Colonic mucosa (tissue), 4 donors: ENCODE measurements around the gene OSBPL2. TPM values are rescaled to one million over a fixed set of nuclear protein-coding genes. Genes with fewer than 3 reads are reported as not detected.

Experiments
- DNase-seq: peaks from one replicate; pipeline ENCODE4 v3.0.0-alpha.2; 2020
- H3K27ac ChIP-seq: fragments of 200-600 bp; one replicate; pipeline ENCODE4 v1.8.0; 2021
- H3K27me3 ChIP-seq: fragments of 200-600 bp; one replicate; pipeline ENCODE4 v1.8.0; 2021
- H3K36me3 ChIP-seq: fragments of 200-600 bp; one replicate; pipeline ENCODE4 v1.8.0; 2021
- H3K4me1 ChIP-seq: fragments of 200-600 bp; one replicate; pipeline ENCODE4 v1.8.0; 2021; ENCODE audit warnings: mild to moderate bottlenecking
- H3K4me3 ChIP-seq: fragments of 200-600 bp; one replicate; pipeline ENCODE4 v1.8.0; 2021
- H3K9ac ChIP-seq, 2 donors: one replicate each; pipeline ENCODE4 v1.7.0; 2013; ENCODE audit warnings: control low read depth in 2 of 2, low read depth in 2 of 2, low read length in 2 of 2
- H3K9me3 ChIP-seq: fragments of 200-600 bp; one replicate; pipeline ENCODE4 v1.8.0; 2021
- CTCF ChIP-seq: fragments of 200-600 bp; IDR thresholded peaks from one replicate; pipeline ENCODE4 v1.8.0; 2022; ENCODE audit warnings: antibody characterized with exemption, mild to moderate bottlenecking
- intact Hi-C: fragments of 100-400 bp; cut with DNase I; formaldehyde crosslinking; loops from one replicate; pipeline ENCODE4 v1.14.1; 2022
- total RNA-seq, 2 donors: library from RNA; stranded (reverse); fragmentation: NEBNext Ultra II Directional in 1 of 2; extraction: Animal tissue kit (Norgen Biotek cat#: 25700) in 1 of 2; gene quantifications; one replicate each; pipeline ENCODE4 v1.2.1, GENCODE V29; 2021
- donor health status: healthy.
- donor health status: DM: no; HTN: no; CAD: no.
- donor health status: DM: no; HTN: no; CAD: no.

OSBPL2 gene
- total RNA-seq, 2 donors from 2014 or later: 77.3 to 102 TPM

- no peak for TF ChIP-seq CTCF
- H3K36me3 ChIP-seq: no peaks in the 10 kb centered on the region
Measured at GRCh38 chr20:62296724-62297448, 58.6 kb downstream of the OSBPL2 start.

GRCh38 chr20:62297449-62298227 lies 59.3 kb downstream of the OSBPL2 start:
- TF ChIP-seq CTCF: no peak
- Histone ChIP-seq H3K27ac (no peak overlapping the region), H3K9ac (no peak overlapping the region), H3K9me3 (no peaks in the 10 kb centered on the region), H3K4me1 (no peaks in the 10 kb centered on the region), H3K4me3 (no peak overlapping the region), H3K36me3 (no peaks in the 10 kb centered on the region), H3K27me3 (no peaks in the 10 kb centered on the region)
- intact Hi-C loops: no loop called here
- DNase-seq: no peak

More at GRCh38 chr20:62296724-62297448, 58.6 kb downstream of the OSBPL2 start:
- no peak for DNase-seq
- Histone ChIP-seq H3K9me3 (no peaks in the 10 kb centered on the region), H3K27ac (no peak overlapping the region), H3K4me1 (no peaks in the 10 kb centered on the region), H3K4me3 (no peak overlapping the region), H3K9ac (no peak overlapping the region), H3K27me3 (no peaks in the 10 kb centered on the region)
- intact Hi-C loops: no loop called here

- no peak for DNase-seq
- no peak for TF ChIP-seq CTCF
- H3K4me3 ChIP-seq: no peak overlapping the region
- no peaks in the 10 kb centered on the region for H3K9me3 ChIP-seq
- H3K4me1 ChIP-seq: no peaks in the 10 kb centered on the region
- H3K27me3 ChIP-seq: no peaks in the 10 kb centered on the region
- no peak overlapping the region for H3K9ac ChIP-seq
- H3K27ac ChIP-seq: no peak overlapping the region
- intact Hi-C loops: no loop called here
- H3K36me3 ChIP-seq: no peaks in the 10 kb centered on the region
Measured at GRCh38 chr20:62298577-62299249, 60.4 kb downstream of the OSBPL2 start.

GRCh38 chr20:62299666-62300236 lies 61.4 kb downstream of the OSBPL2 start:
- H3K9me3 ChIP-seq: no peaks in the 10 kb centered on the region
- H3K4me1 ChIP-seq: peaks cover 9% of the 10 kb centered on the region
- no peak for TF ChIP-seq CTCF
- intact Hi-C loops: loop anchor here (5.0 to 10.0 kb wide), 2 partner anchors 83 to 195 kb away; no protein-coding TSS in a partner anchor
- H3K9ac ChIP-seq: no peak overlapping the region
- H3K36me3 ChIP-seq: no peaks in the 10 kb centered on the region
- no peak for DNase-seq
- H3K4me3 ChIP-seq: no peak overlapping the region
- no peak overlapping the region for H3K27ac ChIP-seq
- H3K27me3 ChIP-seq: no peaks in the 10 kb centered on the region

- no peak overlapping the region for H3K27ac ChIP-seq
- no peak overlapping the region for H3K4me3 ChIP-seq
- H3K4me1 ChIP-seq: peaks cover 14% of the 10 kb centered on the region
- no peaks in the 10 kb centered on the region for H3K9me3 ChIP-seq
- no peaks in the 10 kb centered on the region for H3K36me3 ChIP-seq
- DNase-seq: no peak
- intact Hi-C loops: loop anchor here (5.0 to 10.0 kb wide), 2 partner anchors 82 to 194 kb away; no protein-coding TSS in a partner anchor
- H3K9ac ChIP-seq: no peak overlapping the region
- TF ChIP-seq CTCF: no peak
- no peaks in the 10 kb centered on the region for H3K27me3 ChIP-seq
Measured at GRCh38 chr20:62300319-62300718, 62.0 kb downstream of the OSBPL2 start.
